ENCODE data around the gene SF3B6. TPM values are rescaled to one million over a fixed set of nuclear protein-coding genes. Genes with fewer than 3 reads are reported as not detected.

The SF3B6 gene
- polyA plus RNA-seq, 3 donors = 128 to 165 (median 160) TPM

Other genes starting within 250 kb of the SF3B6 start
- 10 to 100 TPM; 16.6 to 21.0 (median 20.9) TPM for gene ATAD2B, start 149.2 kb downstream of the SF3B6 start, polyA plus RNA-seq (ENCODE audit: insufficient read length in 3 of 3)
- 10 to 100 TPM; 16.1 to 22.9 (median 17.0) TPM for gene UBXN2A, start 135.9 kb downstream of the SF3B6 start, polyA plus RNA-seq (ENCODE audit: insufficient read length in 3 of 3)
- 1 to 10 TPM; 2.1 to 3.9 (median 3.4) TPM for gene MFSD2B, start 66.2 kb downstream of the SF3B6 start, polyA plus RNA-seq (ENCODE audit: insufficient read length in 3 of 3)
- 10 to 100 TPM; 14.5 to 15.4 (median 15.1) TPM for gene WDCP, start 28.9 kb downstream of the SF3B6 start, polyA plus RNA-seq (ENCODE audit: insufficient read length in 3 of 3)
- 10 to 100 TPM in 2 of 3 donors, 1 to 10 TPM in 1; 9.4 to 10.5 (median 10.4) TPM for gene FKBP1B, start 26.6 kb downstream of the SF3B6 start, polyA plus RNA-seq (ENCODE audit: insufficient read length in 3 of 3)
- 10 to 100 TPM; 38.2 to 48.8 (median 48.2) TPM for gene TP53I3, start 8.5 kb upstream of the SF3B6 start, polyA plus RNA-seq (ENCODE audit: insufficient read length in 3 of 3)
- 1 to 10 TPM; 1.5 to 3.5 (median 2.6) TPM for gene PFN4, start 47.0 kb upstream of the SF3B6 start, polyA plus RNA-seq (ENCODE audit: insufficient read length in 3 of 3)
- 10 to 100 TPM; 23.1 to 30.8 (median 29.1) TPM for gene FAM228B, start 47.1 kb upstream of the SF3B6 start, polyA plus RNA-seq (ENCODE audit: insufficient read length in 3 of 3)
- gene FAM228A, start 98.7 kb upstream of the SF3B6 start, polyA plus RNA-seq (ENCODE audit: insufficient read length in 3 of 3) = 1 to 10 TPM in 2 of 3 donors, under 1 TPM in 1; 0.68 to 1.3 (median 1.2) TPM